Right ventricle myocardium inferior (tissue), 1 donor: Measurements from ENCODE around the gene KCNIP2. TPM values are rescaled to one million over a fixed set of nuclear protein-coding genes. Genes with fewer than 3 reads are reported as not detected.
A peak's percentile ranks its signal among the peaks of the same experiment; 100 is the strongest.

Experiments
- ATAC-seq: fragments of 200-7000 bp; cut with Tn5 transposase; one replicate; pipeline ENCODE4 v1.9.1; 2020; ENCODE audit warnings: mild to moderate bottlenecking, moderate library complexity
- DNase-seq: peaks from one replicate; pipeline ENCODE4 v3.0.0; 2021; ENCODE audit errors: missing footprints
- intact Hi-C: fragments of 100-400 bp; cut with DNase I; formaldehyde crosslinking; loops from one replicate; pipeline ENCODE4 v1.11.0; 2022
- total RNA-seq: library from RNA; stranded (reverse); fragmentation: NEBNext Ultra II Directional; extraction: Animal tissue kit (Norgen Biotek cat#: 25700); gene quantifications from one replicate; pipeline ENCODE4 v1.2.1, GENCODE V29; 2021
- donor health status: DM: no; HTN: yes; CAD: no; lungs with severe emphysema.

Gene KCNIP2
- total RNA-seq, 1 donor from 2014 or later, result 409 TPM

GRCh38 chr10:101778781-101779543 lies 64.6 kb downstream of the KCNIP2 start:
- intact Hi-C loops, result no loop called here
- ATAC-seq (no peak), DNase-seq (peak; percentile 71)

GRCh38 chr10:101778151-101778780 lies 65.3 kb downstream of the KCNIP2 start:
- intact Hi-C loops, result no loop called here
- ATAC-seq (no peak), DNase-seq (no peak)

DNA sequence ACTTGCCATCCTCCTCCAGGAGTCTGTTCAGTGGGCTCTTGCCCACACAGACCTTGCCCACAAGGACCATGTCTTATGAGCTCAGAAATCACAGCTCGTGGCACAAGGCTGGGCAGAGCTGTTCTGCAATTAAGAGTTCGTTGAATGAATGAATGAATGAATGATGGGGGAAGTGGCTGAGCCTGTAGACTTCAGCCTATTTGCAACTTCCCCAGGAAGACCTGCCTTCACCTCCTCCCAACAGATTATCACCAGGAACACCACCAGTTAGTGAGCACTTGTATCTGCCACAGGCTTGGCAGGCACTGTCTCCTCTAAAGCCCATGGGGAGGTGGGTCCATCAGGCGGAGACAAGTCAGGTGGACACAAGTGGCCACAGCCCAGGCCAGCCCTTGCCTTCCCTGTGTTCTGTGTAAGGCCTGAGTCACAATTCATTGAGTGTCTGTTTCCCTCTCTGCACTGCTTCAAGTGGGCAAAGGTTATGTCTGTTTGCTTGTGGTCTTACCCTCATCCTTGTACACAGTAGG lies 65.9 kb downstream of the KCNIP2 start:
- DNase-seq, result no peak
- ATAC-seq, result no peak
- intact Hi-C loops, result no loop called here

- no peak for DNase-seq
- intact Hi-C loops, result no loop called here
- ATAC-seq, result no peak
These were observed 67.3 kb downstream of the KCNIP2 start for GRCh38 chr10:101776161-101776817.

Other genes with a start within 250 kb of the KCNIP2 start
- gene FBXW4, start 148.6 kb downstream of the KCNIP2 start, total RNA-seq, result 93.2 TPM
- not detected for gene FGF8, start 67.7 kb downstream of the KCNIP2 start, total RNA-seq
- gene NPM3, start 60.4 kb downstream of the KCNIP2 start, total RNA-seq, result 7.9 TPM
- 79.2 TPM for gene OGA, start 25.4 kb downstream of the KCNIP2 start, total RNA-seq
- gene ARMH3, start 212.4 kb upstream of the KCNIP2 start, total RNA-seq, result 51.9 TPM
- gene HPS6, start 221.5 kb upstream of the KCNIP2 start, total RNA-seq, result 11.0 TPM